Measurements from ENCODE around the gene PPIH. TPM values are rescaled to one million over a fixed set of nuclear protein-coding genes. Genes with fewer than 3 reads are reported as not detected.

PPIH gene
- total and polyA plus RNA-seq, 2 of the 13 experiments (the other 11 are each of a cell fraction or from before 2014, with no cell fraction given), result 29.9 to 72.6 TPM

- TF ChIP-seq, protein P1, sequence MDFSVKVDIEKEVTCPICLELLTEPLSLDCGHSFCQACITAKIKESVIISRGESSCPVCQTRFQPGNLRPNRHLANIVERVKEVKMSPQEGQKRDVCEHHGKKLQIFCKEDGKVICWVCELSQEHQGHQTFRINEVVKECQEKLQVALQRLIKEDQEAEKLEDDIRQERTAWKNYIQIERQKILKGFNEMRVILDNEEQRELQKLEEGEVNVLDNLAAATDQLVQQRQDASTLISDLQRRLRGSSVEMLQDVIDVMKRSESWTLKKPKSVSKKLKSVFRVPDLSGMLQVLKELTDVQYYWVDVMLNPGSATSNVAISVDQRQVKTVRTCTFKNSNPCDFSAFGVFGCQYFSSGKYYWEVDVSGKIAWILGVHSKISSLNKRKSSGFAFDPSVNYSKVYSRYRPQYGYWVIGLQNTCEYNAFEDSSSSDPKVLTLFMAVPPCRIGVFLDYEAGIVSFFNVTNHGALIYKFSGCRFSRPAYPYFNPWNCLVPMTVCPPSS (IDR thresholded peaks at IDR 0.05), result no peak
- TF ChIP-seq KLF9 (CRISPR knock-in tag; IDR thresholded peaks at IDR 0.05; ENCODE audit: low read depth) (peak; percentile 59; the same call in 1 of the 2 replicates), HHEX (CRISPR knock-in tag; IDR thresholded peaks at IDR 0.05) (no peak), ZNF451 (CRISPR knock-in tag; IDR thresholded peaks at IDR 0.05) (peak; percentile 76; the same call in 1 of the 2 replicates), ZNF609 (CRISPR knock-in tag; IDR thresholded peaks at IDR 0.05; ENCODE audit: borderline replicate concordance) (peak; percentile 49; the same call in 1 of the 2 replicates), ZSCAN30 (CRISPR knock-in tag; IDR thresholded peaks at IDR 0.05) (0 out of 2 replicates have a peak, but pooled peaks have one; percentile 35), MAX (IDR thresholded peaks at IDR 0.05) (peak; percentile 91), ZNF850 (CRISPR knock-in tag; conservative IDR thresholded peaks at IDR 0.05) (no peak), ZNF569 (CRISPR knock-in tag; IDR thresholded peaks at IDR 0.05; ENCODE audit: borderline replicate concordance) (no peak), ZNF30 (CRISPR knock-in tag; IDR thresholded peaks at IDR 0.05) (peak; percentile 77; the same call in 1 of the 2 replicates), ZNF558 (CRISPR knock-in tag; IDR thresholded peaks at IDR 0.05; ENCODE audit: borderline replicate concordance) (peak; percentile 67; the same call in 1 of the 2 replicates), ZNF816 (CRISPR knock-in tag; IDR thresholded peaks at IDR 0.05; ENCODE audit: borderline replicate concordance) (no peak)
- TF ChIP-seq, protein P2, sequence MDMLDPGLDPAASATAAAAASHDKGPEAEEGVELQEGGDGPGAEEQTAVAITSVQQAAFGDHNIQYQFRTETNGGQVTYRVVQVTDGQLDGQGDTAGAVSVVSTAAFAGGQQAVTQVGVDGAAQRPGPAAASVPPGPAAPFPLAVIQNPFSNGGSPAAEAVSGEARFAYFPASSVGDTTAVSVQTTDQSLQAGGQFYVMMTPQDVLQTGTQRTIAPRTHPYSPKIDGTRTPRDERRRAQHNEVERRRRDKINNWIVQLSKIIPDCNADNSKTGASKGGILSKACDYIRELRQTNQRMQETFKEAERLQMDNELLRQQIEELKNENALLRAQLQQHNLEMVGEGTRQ (IDR thresholded peaks at IDR 0.05; ENCODE audit: low read depth, low read length), result no peak; the same call in 1 of the 2 replicates
- TF ChIP-seq, protein P2 (CRISPR knock-in tag; IDR thresholded peaks at IDR 0.05; ENCODE audit: borderline replicate concordance), result peak; percentile 61
- TF ChIP-seq, protein P3, sequence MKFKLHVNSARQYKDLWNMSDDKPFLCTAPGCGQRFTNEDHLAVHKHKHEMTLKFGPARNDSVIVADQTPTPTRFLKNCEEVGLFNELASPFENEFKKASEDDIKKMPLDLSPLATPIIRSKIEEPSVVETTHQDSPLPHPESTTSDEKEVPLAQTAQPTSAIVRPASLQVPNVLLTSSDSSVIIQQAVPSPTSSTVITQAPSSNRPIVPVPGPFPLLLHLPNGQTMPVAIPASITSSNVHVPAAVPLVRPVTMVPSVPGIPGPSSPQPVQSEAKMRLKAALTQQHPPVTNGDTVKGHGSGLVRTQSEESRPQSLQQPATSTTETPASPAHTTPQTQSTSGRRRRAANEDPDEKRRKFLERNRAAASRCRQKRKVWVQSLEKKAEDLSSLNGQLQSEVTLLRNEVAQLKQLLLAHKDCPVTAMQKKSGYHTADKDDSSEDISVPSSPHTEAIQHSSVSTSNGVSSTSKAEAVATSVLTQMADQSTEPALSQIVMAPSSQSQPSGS (CRISPR knock-in tag; IDR thresholded peaks at IDR 0.05), result 0 out of 2 replicates have a peak, but pooled peaks have one; percentile 76
- TF ChIP-seq, protein P4, sequence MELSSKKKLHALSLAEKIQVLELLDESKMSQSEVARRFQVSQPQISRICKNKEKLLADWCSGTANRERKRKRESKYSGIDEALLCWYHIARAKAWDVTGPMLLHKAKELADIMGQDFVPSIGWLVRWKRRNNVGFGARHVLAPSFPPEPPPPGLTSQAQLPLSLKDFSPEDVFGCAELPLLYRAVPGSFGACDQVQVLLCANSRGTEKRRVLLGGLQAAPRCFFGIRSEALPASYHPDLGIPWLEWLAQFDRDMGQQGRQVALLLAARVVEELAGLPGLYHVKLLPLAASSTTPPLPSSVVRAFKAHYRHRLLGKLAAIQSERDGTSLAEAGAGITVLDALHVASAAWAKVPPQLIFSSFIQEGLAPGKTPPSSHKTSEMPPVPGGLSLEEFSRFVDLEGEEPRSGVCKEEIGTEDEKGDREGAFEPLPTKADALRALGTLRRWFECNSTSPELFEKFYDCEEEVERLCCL (CRISPR knock-in tag; IDR thresholded peaks at IDR 0.05; ENCODE audit: borderline replicate concordance), result no peak
Measured at GRCh38 chr1:42657981-42658876, at the start of gene PPIH (continued).
